Osteoblast (primary cell): ENCODE results near the gene ERAP2. TPM values are rescaled to one million over a fixed set of nuclear protein-coding genes. Genes with fewer than 3 reads are reported as not detected.

Experiments
- DNase-seq: peaks from one replicate; pipeline ENCODE4 v3.0.0; 2011; ENCODE audit warnings: low spot score, mixed read lengths; ENCODE audit not compliant: insufficient read length; ENCODE audit errors: missing footprints
- H2AFZ ChIP-seq: 2 replicates; pipeline ENCODE4 v1.6.0; 2011; ENCODE audit warnings: mild to moderate bottlenecking, low read length
- H3K27ac ChIP-seq: 2 replicates; pipeline ENCODE4 v1.5.1; 2011; ENCODE audit warnings: mild to moderate bottlenecking, low read depth, low read length, moderate library complexity
- H3K27me3 ChIP-seq: 2 replicates; pipeline ENCODE4 v1.6.0; 2012; ENCODE audit warnings: mild to moderate bottlenecking, control low read depth, inconsistent platforms, low read length, moderate library complexity; ENCODE audit not compliant: insufficient read depth
- H3K36me3 ChIP-seq: 2 replicates; pipeline ENCODE4 v1.5.1; 2011; ENCODE audit warnings: mild to moderate bottlenecking, low read length, control low read depth, moderate library complexity; ENCODE audit not compliant: insufficient read depth
- H3K4me1 ChIP-seq: 2 replicates; pipeline ENCODE4 v1.5.1; 2011; ENCODE audit warnings: mild to moderate bottlenecking, low read length, control low read depth, moderate library complexity; ENCODE audit not compliant: insufficient read depth
- H3K4me2 ChIP-seq: 2 replicates; pipeline ENCODE4 v1.6.0; 2011; ENCODE audit warnings: mild to moderate bottlenecking, low read length; ENCODE audit not compliant: insufficient read depth
- H3K4me3 ChIP-seq: fragments of 200-600 bp; sonication (generic); 3 replicates; pipeline ENCODE4 v1.5.1; 2012; ENCODE audit warnings: mild to moderate bottlenecking, low read length, inconsistent platforms; ENCODE audit not compliant: insufficient read depth
- H3K79me2 ChIP-seq: 2 replicates; pipeline ENCODE4 v1.6.0; 2012; ENCODE audit warnings: mild to moderate bottlenecking, low read length, control low read depth, inconsistent platforms; ENCODE audit not compliant: insufficient read depth
- H3K9me3 ChIP-seq: 2 replicates; pipeline ENCODE4 v1.5.1; 2011; ENCODE audit warnings: low read depth, low read length, control low read depth
- H4K20me1 ChIP-seq: 2 replicates; pipeline ENCODE4 v1.6.0; 2012; ENCODE audit warnings: mild to moderate bottlenecking, low read length, control low read depth; ENCODE audit not compliant: insufficient read depth
- CTCF ChIP-seq: IDR thresholded peaks from 2 replicates; pipeline ENCODE4 v1.5.1; 2011; ENCODE audit warnings: mild to moderate bottlenecking, low read depth, low read length, moderate library complexity; ENCODE audit errors: extremely low read depth
- total RNA-seq: library from RNA; depleted of rRNA; stranded (reverse); fragments of >200 nt; gene quantifications from 2 replicates; pipeline ENCODE4 v1.2.3, GENCODE V29; 2012

The ERAP2 gene
- total RNA-seq, 1 donor: 84.7 TPM

DNA sequence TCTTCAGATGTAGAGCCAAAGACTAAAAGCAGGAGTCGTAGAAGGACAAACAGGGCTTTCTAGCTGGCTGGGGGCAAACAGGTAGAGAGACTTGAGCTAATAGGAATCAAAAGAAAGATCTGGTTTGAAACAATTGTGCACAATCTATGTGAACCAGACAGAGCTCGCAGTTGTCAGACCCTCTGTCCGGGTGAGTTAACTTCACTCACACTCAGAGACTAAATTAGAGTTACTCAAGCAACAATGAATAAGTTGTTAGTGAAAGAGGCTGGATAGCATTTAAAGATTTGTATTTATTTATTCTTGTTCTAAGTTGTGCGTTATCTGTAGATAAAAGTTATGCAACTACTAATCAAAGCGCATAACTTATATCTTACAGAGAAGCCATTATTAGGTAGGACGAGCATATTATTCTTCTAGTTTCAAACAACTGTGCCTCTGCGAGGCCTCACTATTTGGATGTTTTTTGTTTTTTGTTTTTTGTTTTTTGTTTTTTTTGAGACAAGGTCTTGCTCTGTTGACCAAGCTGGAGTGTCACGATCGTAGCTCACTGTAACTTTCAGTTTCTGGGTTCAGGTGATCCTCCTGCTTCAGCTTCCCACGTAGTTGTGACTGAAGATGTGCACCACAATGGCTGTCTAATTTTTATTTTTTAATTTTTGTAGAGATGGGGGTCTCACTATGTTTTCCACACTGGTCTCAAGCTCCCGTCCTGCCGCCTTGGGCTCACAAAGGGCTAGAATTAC is 46.4 kb downstream of the ERAP2 start:
- Histone ChIP-seq H3K36me3 (no peaks in the 10 kb centered on the region), H3K4me3 (no peak overlapping the region)
- DNase-seq: no peak

DNA sequence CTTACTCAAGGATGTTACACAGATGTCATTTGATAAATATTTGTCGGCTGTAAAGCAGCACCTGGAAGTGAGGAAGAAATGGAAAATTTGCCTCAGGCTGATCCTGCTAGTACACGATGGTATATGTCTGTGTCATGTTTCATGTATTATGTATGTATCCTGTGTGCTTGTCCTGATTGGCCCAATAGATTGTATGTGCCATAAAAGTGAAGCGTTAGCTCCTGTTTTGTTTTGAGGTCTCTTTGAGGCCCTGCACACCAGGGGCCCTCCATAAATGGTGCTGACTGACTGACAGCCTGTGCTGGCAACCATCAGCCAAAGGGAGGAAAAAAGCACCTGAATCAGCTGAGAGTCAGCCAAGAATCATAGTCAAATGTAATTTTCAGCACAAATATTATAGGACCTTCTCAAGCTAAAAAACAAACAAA is 47.7 kb downstream of the ERAP2 start:
- Histone ChIP-seq H3K36me3 (no peaks in the 10 kb centered on the region), H4K20me1 (no peaks in the 10 kb centered on the region), H3K27ac (no peak overlapping the region), H2AFZ (no peak overlapping the region), H3K27me3 (no peaks in the 10 kb centered on the region), H3K4me2 (no peak overlapping the region), H3K4me3 (no peak overlapping the region), H3K4me1 (peaks cover 6% of the 10 kb centered on the region), H3K9me3 (no peaks in the 10 kb centered on the region), H3K79me2 (no peaks in the 10 kb centered on the region)
- peak; percentile 60 for DNase-seq
- no peak for TF ChIP-seq CTCF

More for the DNA sequence above, 46.4 kb downstream of the ERAP2 start:
- no peaks in the 10 kb centered on the region for H3K9me3 ChIP-seq
- peaks cover 6% of the 10 kb centered on the region for H3K4me1 ChIP-seq
- no peaks in the 10 kb centered on the region for H3K79me2 ChIP-seq
- no peaks in the 10 kb centered on the region for H4K20me1 ChIP-seq
- no peak for TF ChIP-seq CTCF
- H3K27ac ChIP-seq: no peak overlapping the region
- no peak overlapping the region for H2AFZ ChIP-seq
- no peaks in the 10 kb centered on the region for H3K27me3 ChIP-seq
- H3K4me2 ChIP-seq: no peak overlapping the region

- TF ChIP-seq CTCF: no peak
- H3K4me2 ChIP-seq: no peak overlapping the region
- DNase-seq: no peak
- no peaks in the 10 kb centered on the region for H3K9me3 ChIP-seq
- H3K79me2 ChIP-seq: no peaks in the 10 kb centered on the region
- H3K4me1 ChIP-seq: peaks cover 2% of the 10 kb centered on the region
- no peaks in the 10 kb centered on the region for H4K20me1 ChIP-seq
- no peaks in the 10 kb centered on the region for H3K27me3 ChIP-seq
- H2AFZ ChIP-seq: no peak overlapping the region
- no peaks in the 10 kb centered on the region for H3K36me3 ChIP-seq
- no peak overlapping the region for H3K27ac ChIP-seq
- H3K4me3 ChIP-seq: no peak overlapping the region
Observed at GRCh38 chr5:96926276-96926675, 50.0 kb downstream of the ERAP2 start.

GRCh38 chr5:96927008-96927407 is 50.7 kb downstream of the ERAP2 start:
- Histone ChIP-seq H4K20me1 (no peaks in the 10 kb centered on the region), H3K4me1 (no peaks in the 10 kb centered on the region), H3K27me3 (no peaks in the 10 kb centered on the region), H3K4me2 (no peak overlapping the region), H3K27ac (no peak overlapping the region), H3K79me2 (no peaks in the 10 kb centered on the region), H3K9me3 (no peaks in the 10 kb centered on the region), H2AFZ (no peak overlapping the region), H3K4me3 (no peak overlapping the region), H3K36me3 (no peaks in the 10 kb centered on the region)
- TF ChIP-seq CTCF: no peak
- no peak for DNase-seq
